ENCODE data around the gene IGSF21. TPM values are rescaled to one million over a fixed set of nuclear protein-coding genes. Genes with fewer than 3 reads are reported as not detected.

IGSF21 gene
- total RNA-seq, 2 experiments from 2014 or later, result not detected

- Mint-ChIP-seq H3K27ac (no peak overlapping the region), H3K4me3 (no peak overlapping the region), H3K36me3 (ENCODE audit: low read depth) (no peaks in the 10 kb centered on the region), H3K27me3 (peaks cover 5% of the 10 kb centered on the region), H3K4me1 (ENCODE audit: low read depth) (no peaks in the 10 kb centered on the region), H3K9me3 (no peaks in the 10 kb centered on the region)
- no peak overlapping the region for H3K27ac ChIP-seq (ENCODE audit: low read depth in 1 of 2, low read length in 2 of 2)
- no peak for TF ChIP-seq CTCF (IDR thresholded peaks at IDR 0.05)
- no peak overlapping the region for H3K4me3 ChIP-seq (ENCODE audit: low read length)
- no peaks in the 10 kb centered on the region for H3K36me3 ChIP-seq (ENCODE audit: insufficient read depth, low read length)
- no peaks in the 10 kb centered on the region for H3K27me3 ChIP-seq (ENCODE audit: control insufficient read depth in 1 of 2, insufficient read depth in 2 of 2, low read length in 2 of 2)
- H3K4me1 ChIP-seq (ENCODE audit: insufficient read depth, low read length), result no peaks in the 10 kb centered on the region
- ATAC-seq (ENCODE audit: poor library complexity) (no peak), DNase-seq (no peak)
- CTCF ChIA-PET, result no interaction called here
- H3K9me3 ChIP-seq (ENCODE audit: control insufficient read depth in 1 of 2, insufficient read depth in 1 of 2, low read length in 2 of 2), result no peaks in the 10 kb centered on the region
- POLR2A ChIA-PET, result no interaction called here
- intact Hi-C loops (cut with DNase I, micrococcal nuclease), result no loop called here
These were observed 41.5 kb downstream of the IGSF21 start for GRCh38 chr1:18149027-18149641.

GRCh38 chr1:18151436-18152122, 44.0 kb downstream of the IGSF21 start:
- Histone ChIP-seq H3K4me3 (ENCODE audit: low read length) (no peak overlapping the region), H3K36me3 (ENCODE audit: insufficient read depth, low read length) (no peaks in the 10 kb centered on the region), H3K27ac (ENCODE audit: low read depth in 1 of 2, low read length in 2 of 2) (no peak overlapping the region), H3K9me3 (ENCODE audit: control insufficient read depth in 1 of 2, insufficient read depth in 1 of 2, low read length in 2 of 2) (no peaks in the 10 kb centered on the region), H3K27me3 (ENCODE audit: control insufficient read depth in 1 of 2, insufficient read depth in 2 of 2, low read length in 2 of 2) (no peaks in the 10 kb centered on the region), H3K4me1 (ENCODE audit: insufficient read depth, low read length) (no peaks in the 10 kb centered on the region)
- H3K36me3 Mint-ChIP-seq (ENCODE audit: low read depth), result no peaks in the 10 kb centered on the region
- no peaks in the 10 kb centered on the region for H3K4me1 Mint-ChIP-seq (ENCODE audit: low read depth)
- no peaks in the 10 kb centered on the region for H3K9me3 Mint-ChIP-seq
- H3K27me3 Mint-ChIP-seq, result peaks cover 11% of the 10 kb centered on the region
- no peak for TF ChIP-seq CTCF (IDR thresholded peaks at IDR 0.05)
- no peak for ATAC-seq (ENCODE audit: poor library complexity)
- intact Hi-C loops (cut with DNase I, micrococcal nuclease), result no loop called here
- CTCF ChIA-PET, result no interaction called here
- no peak overlapping the region for H3K27ac Mint-ChIP-seq
- no peak overlapping the region for H3K4me3 Mint-ChIP-seq
- DNase-seq, result no peak
- POLR2A ChIA-PET, result no interaction called here

GRCh38 chr1:18154430-18155194, 47.0 kb downstream of the IGSF21 start:
- Mint-ChIP-seq H3K27ac (no peak overlapping the region), H3K36me3 (ENCODE audit: low read depth) (no peaks in the 10 kb centered on the region), H3K9me3 (no peaks in the 10 kb centered on the region), H3K27me3 (peaks cover 9% of the 10 kb centered on the region), H3K4me3 (no peak overlapping the region), H3K4me1 (ENCODE audit: low read depth) (no peaks in the 10 kb centered on the region)
- POLR2A ChIA-PET, result no interaction called here
- intact Hi-C loops (cut with DNase I, micrococcal nuclease), result no loop called here
- no peak for ATAC-seq (ENCODE audit: poor library complexity)
- Histone ChIP-seq H3K4me1 (ENCODE audit: insufficient read depth, low read length) (no peaks in the 10 kb centered on the region), H3K27me3 (ENCODE audit: control insufficient read depth in 1 of 2, insufficient read depth in 2 of 2, low read length in 2 of 2) (no peaks in the 10 kb centered on the region), H3K4me3 (ENCODE audit: low read length) (no peak overlapping the region), H3K36me3 (ENCODE audit: insufficient read depth, low read length) (no peaks in the 10 kb centered on the region), H3K27ac (ENCODE audit: low read depth in 1 of 2, low read length in 2 of 2) (no peak overlapping the region), H3K9me3 (ENCODE audit: control insufficient read depth in 1 of 2, insufficient read depth in 1 of 2, low read length in 2 of 2) (peaks cover 0 to 7% of the 10 kb centered on the region in 2 experiments)
- TF ChIP-seq CTCF (IDR thresholded peaks at IDR 0.05), result no peak
- DNase-seq, result no peak
- CTCF ChIA-PET, result no interaction called here

Data from CD4-positive, alpha-beta T cell (primary cell).